RWPE2 (cell line): ENCODE measurements around the gene ABHD2.

Experiments
- ATAC-seq: fragments of 200-7000 bp; cut with Tn5 transposase; 3 replicates; pipeline ENCODE4 v1.9.1; 2021; ENCODE audit warnings: low read depth
- DNase-seq: peaks from one replicate; pipeline ENCODE4 v3.0.0-alpha.2; 2020; ENCODE audit warnings: low spot score
- H3K27ac ChIP-seq: fragments of 450-650 bp; 2 replicates; pipeline ENCODE4 v1.5.1; 2017; ENCODE audit warnings: mild to moderate bottlenecking; ENCODE audit not compliant: poor library complexity, severe bottlenecking
- H3K27me3 ChIP-seq: fragments of 250-450 bp; sonication (Bioruptor Pico); 2 replicates; pipeline ENCODE4 v1.5.1; 2021; ENCODE audit warnings: mild to moderate bottlenecking, moderate library complexity; ENCODE audit not compliant: insufficient read depth, poor library complexity, severe bottlenecking
- H3K36me3 ChIP-seq: fragments of 250-450 bp; sonication (Bioruptor Pico); 2 replicates; pipeline ENCODE4 v1.5.1; 2020; ENCODE audit warnings: low read depth, mild to moderate bottlenecking, moderate library complexity
- H3K4me1 ChIP-seq: fragments of 250-450 bp; sonication (Bioruptor Pico); 2 replicates; pipeline ENCODE4 v1.5.1; 2021; ENCODE audit warnings: mild to moderate bottlenecking, moderate library complexity; ENCODE audit not compliant: insufficient read depth, poor library complexity, severe bottlenecking
- H3K4me3 ChIP-seq: fragments of 250-450 bp; sonication (Bioruptor Pico); 2 replicates; pipeline ENCODE4 v1.5.1; 2021; ENCODE audit warnings: mild to moderate bottlenecking, moderate library complexity; ENCODE audit not compliant: severe bottlenecking
- H3K9me3 ChIP-seq: fragments of 250-450 bp; sonication (Bioruptor Pico); 2 replicates; pipeline ENCODE4 v1.5.1; 2021; ENCODE audit warnings: mild to moderate bottlenecking, moderate library complexity; ENCODE audit not compliant: severe bottlenecking
- CTCF ChIP-seq: fragments of 450-650 bp; IDR thresholded peaks from one replicate; pipeline ENCODE4 v1.5.1; 2017; ENCODE audit warnings: mild to moderate bottlenecking, moderate library complexity; ENCODE audit not compliant: poor library complexity, severe bottlenecking

Gene ABHD2

GRCh38 chr15:89165677-89166076 is 77.4 kb downstream of the ABHD2 start:
- peaks cover 12% of the 10 kb centered on the region for H3K36me3 ChIP-seq
- peaks cover 41% of the 10 kb centered on the region for H3K4me1 ChIP-seq
- H3K9me3 ChIP-seq, result no peaks in the 10 kb centered on the region
- no peak for TF ChIP-seq CTCF
- no peaks in the 10 kb centered on the region for H3K27me3 ChIP-seq
- no peak for ATAC-seq
- H3K4me3 ChIP-seq, result no peak overlapping the region
- DNase-seq, result no peak
- peak overlapping the region; percentile 91 for H3K27ac ChIP-seq

- Histone ChIP-seq H3K9me3 (no peaks in the 10 kb centered on the region), H3K36me3 (peaks cover 24% of the 10 kb centered on the region), H3K4me1 (peaks cover 41% of the 10 kb centered on the region), H3K27ac (peak overlapping the region; percentile 91), H3K4me3 (no peak overlapping the region), H3K27me3 (no peaks in the 10 kb centered on the region)
- DNase-seq (no peak), ATAC-seq (peak; percentile 85)
- peak; percentile 13 for TF ChIP-seq CTCF
Measured at GRCh38 chr15:89167267-89168176, 79.3 kb downstream of the ABHD2 start.

GRCh38 chr15:89168316-89168833 is 80.1 kb downstream of the ABHD2 start:
- Histone ChIP-seq H3K36me3 (peaks cover 28% of the 10 kb centered on the region), H3K4me1 (peaks cover 41% of the 10 kb centered on the region), H3K4me3 (no peak overlapping the region), H3K27ac (peak overlapping the region; percentile 91), H3K27me3 (no peaks in the 10 kb centered on the region), H3K9me3 (no peaks in the 10 kb centered on the region)
- no peak for DNase-seq
- TF ChIP-seq CTCF, result no peak
- no peak; the same call in 1 of the 3 replicates for ATAC-seq

- no peaks in the 10 kb centered on the region for H3K9me3 ChIP-seq
- H3K4me1 ChIP-seq, result peaks cover 40% of the 10 kb centered on the region
- DNase-seq, result no peak
- H3K27me3 ChIP-seq, result no peaks in the 10 kb centered on the region
- H3K27ac ChIP-seq, result no peak overlapping the region
- peaks cover 21% of the 10 kb centered on the region for H3K36me3 ChIP-seq
- ATAC-seq, result no peak
- no peak overlapping the region for H3K4me3 ChIP-seq
- TF ChIP-seq CTCF, result no peak
Measured at GRCh38 chr15:89170364-89170763, 82.1 kb downstream of the ABHD2 start.
